HG03064 (cell line): ENCODE measurements around the gene HTATIP2.
A peak's percentile ranks its signal among the peaks of the same experiment; 100 is the strongest.
"Not testable (repeated sequence)": the region's sequence is repeated elsewhere in the genome, so short reads cannot be mapped to it uniquely, and the experiment has no call there.

ENCODE experiments used
- ATAC-seq: cut with Tn5 transposase; IDR thresholded peaks from one replicate; pipeline ENCODE4 v1.9.1; 2021; ENCODE audit warnings: low read depth; ENCODE audit not compliant: unreplicated experiment

The HTATIP2 gene

DNA sequence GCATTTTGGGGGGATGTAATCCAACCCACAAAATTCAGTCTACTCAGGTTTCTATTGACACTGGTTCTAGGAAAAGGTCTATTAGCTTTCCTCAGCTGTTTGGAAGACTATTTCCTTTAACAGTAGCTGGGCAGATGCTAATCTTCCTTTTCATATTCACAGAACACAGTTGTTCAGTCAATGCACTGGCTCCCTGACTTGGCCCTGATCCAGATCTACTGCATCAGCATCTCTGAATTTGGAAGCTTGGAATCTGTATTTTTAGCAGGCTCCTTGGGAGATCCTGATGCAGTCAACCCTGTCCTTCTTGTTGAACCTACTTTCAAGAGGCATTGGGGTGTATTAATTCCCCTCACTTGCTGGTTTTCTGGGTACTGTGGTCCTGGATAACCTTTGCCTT is 6.3 kb downstream of the HTATIP2 start:
- no peak for ATAC-seq

GRCh38 chr11:20372081-20372626 is 8.6 kb downstream of the HTATIP2 start:
- no peak for ATAC-seq

GRCh38 chr11:20373147-20373546 is 9.6 kb downstream of the HTATIP2 start:
- no peak for ATAC-seq

DNA sequence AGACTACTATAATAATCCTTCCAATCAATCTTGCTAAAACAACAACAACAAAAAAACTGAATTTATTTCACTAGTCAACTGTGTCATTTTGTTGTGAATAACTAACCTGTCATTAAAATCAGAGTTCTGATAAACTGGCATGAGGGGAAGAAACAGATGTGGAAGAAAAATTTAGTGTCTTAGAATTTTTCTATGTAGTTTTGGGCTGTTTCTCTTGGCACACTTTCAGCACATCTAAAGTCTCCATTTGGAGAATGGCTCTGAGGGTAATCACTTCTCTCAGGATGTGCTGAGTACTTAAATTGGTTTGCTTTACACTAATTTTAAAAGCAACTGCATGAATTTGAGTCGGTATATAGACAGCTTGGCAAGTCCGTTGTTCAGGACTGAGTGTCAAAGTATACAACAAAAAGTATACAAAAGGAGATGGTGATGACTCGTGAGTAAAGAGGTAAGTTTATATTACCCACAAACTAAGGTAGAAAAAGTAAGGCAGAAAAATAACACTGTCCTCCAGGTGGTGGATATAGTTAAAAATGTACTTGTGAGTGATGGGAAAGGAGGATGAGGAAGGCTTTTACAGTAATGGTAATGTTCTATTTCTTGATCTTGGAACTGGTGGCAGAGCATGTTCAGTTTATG is 10.2 kb downstream of the HTATIP2 start:
- ATAC-seq, result no peak

DNA sequence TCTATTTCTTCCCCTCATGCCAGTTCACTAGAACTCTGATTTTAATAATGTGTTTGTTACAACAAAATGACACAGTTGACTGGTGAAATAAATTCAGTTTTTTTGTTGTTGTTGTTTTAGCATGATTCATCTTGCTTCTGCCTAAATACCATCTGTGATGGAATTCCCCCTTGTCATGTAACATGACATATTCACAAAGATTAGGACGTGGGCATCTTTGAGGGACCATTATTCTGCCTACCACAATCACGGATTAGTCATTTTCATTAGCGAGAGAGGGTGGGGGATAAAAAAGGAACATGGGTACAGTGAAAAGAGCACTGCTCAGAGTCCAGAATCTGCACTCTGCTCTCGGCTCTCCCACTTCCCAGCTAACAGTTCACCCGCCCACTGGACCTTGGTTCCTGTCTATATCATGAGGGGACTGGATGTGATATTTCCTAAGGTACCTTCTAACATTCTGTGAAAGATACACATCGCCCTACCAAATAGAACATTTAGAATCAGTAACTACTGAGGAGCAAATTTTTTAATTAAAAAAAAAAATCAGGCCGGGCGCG is 11.3 kb downstream of the HTATIP2 start:
- ATAC-seq, result no peak

- ATAC-seq, result no peak
Observed at GRCh38 chr11:20376162-20376730, 12.7 kb downstream of the HTATIP2 start.

- not testable (repeated sequence) for ATAC-seq
Observed at GRCh38 chr11:20385996-20386395, 22.5 kb downstream of the HTATIP2 start.

DNA sequence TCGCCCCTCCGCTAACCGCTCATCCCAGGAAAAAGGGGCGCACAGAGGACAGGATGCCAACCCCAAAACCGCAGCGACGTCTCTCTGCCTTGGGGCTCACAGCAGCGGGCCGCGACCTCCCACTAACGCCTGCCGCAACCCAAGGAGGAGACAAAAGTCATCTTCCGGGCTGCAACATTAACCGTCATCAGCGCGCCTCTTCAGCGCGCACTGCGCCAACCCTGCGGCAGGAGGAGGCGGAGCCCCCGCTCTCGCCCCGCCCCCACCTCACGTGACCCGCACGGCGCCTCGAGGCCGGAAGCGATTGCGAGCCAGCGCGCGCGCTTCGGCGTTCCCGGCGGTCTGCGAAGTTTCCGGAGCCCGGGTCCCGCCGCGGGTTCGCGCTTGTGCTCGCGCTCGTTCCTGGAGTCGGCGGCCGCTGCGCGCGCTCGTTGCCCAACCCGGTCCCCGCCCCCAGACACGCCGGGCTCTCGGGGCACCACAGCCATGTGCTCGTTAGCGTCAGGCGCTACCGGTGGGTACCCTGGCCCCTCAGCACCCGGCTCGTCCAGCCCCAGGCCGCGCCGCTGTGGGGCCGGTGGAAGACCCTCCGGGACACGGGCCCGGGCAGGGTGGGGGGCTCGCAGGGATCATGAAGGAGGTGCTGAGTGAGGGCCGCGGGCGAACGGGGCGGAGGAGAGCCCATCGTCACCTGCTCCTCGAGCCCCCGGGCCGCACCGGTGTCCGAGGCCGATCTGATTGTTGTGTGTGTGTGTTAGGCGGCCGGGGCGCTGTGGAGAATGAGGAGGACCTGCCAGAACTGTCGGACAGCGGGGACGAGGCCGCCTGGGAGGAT is 24.0 kb downstream of the HTATIP2 start, which contains the start of gene PRMT3:
Gene PRMT3, plus strand, starts transcription at position 456 of the 835 bp plus-strand sequence. Its CDS starts 31 bp downstream, at position 487.
- peak; percentile 88 for ATAC-seq

- peak; percentile 12 for ATAC-seq
Observed at GRCh38 chr11:20388096-20389055, 24.9 kb downstream of the HTATIP2 start.

- peak; percentile 63 for ATAC-seq
Observed at GRCh38 chr11:20397281-20397680, 33.8 kb downstream of the HTATIP2 start.

DNA sequence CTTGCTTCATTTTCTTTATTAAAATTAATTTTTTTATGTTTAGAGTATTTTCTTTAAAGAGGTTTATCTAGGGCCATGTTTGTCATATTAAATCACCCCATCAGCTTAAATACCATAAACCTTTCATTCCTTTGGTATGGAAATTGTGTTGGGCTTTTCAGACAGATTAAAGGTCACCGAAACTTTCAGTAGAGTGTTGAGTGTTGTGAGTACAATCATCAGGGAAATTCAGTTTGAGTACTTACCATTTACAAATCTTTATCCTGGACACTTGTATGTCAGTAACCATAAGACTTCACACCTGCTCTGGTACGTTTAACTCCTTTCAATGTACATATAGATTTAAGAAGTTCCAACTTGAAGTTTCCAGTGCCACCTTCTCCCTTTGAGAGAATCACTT is 36.0 kb downstream of the HTATIP2 start:
- no peak for ATAC-seq

GRCh38 chr11:20403059-20403458 is 39.5 kb downstream of the HTATIP2 start:
- ATAC-seq, result no peak

- no peak for ATAC-seq
Observed at GRCh38 chr11:20406484-20406883, 43.0 kb downstream of the HTATIP2 start.

DNA sequence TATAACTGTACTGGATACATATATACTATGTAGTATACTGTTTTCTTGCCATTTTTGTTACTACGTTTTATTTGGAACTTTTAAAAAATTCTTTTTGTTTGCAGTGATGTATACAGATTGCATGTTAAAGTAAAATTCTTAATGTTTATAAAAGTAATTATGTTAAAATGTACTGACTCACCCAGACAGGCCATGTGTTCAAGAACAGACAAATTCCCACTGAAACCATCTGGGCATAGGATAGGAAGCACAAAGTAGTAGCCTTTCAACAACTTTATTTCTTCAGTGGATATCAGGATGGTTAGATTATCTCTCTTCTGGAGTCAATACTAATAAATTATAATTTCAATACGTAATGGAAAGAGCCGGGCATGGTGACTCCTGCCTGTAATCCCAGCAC is 43.8 kb downstream of the HTATIP2 start:
- ATAC-seq, result no peak

- ATAC-seq, result no peak
Observed at GRCh38 chr11:20415432-20415831, 51.9 kb downstream of the HTATIP2 start.

GRCh38 chr11:20417771-20418170 is 54.3 kb downstream of the HTATIP2 start:
- ATAC-seq, result no peak

DNA sequence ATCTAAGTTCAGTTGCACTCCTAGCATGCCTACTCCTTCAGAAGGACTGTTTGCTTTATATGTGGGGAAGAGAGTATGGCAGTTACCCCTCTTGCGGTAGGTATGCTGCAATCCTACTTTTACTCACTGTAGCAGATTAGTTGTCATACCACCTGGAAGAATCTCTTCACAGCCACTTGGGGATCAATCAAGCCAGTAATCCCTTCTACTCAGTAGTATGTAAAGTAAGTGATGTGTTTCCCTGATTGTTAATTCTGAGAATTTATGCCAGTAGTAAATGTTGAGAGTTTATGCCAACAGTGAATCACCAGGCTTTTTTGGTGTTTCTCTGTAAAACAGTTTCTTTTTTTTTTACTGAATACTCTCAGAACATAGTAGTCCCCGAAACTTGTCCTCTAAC is 58.4 kb downstream of the HTATIP2 start:
- ATAC-seq, result no peak

- ATAC-seq, result no peak
Observed at GRCh38 chr11:20429216-20429615, 65.7 kb downstream of the HTATIP2 start.
